ENCODE measurements around the gene RPS19. TPM values are rescaled to one million over a fixed set of nuclear protein-coding genes. Genes with fewer than 3 reads are reported as not detected.

Gene RPS19
- total RNA-seq, 1 experiment from 2014 or later: 1,830 TPM

DNA sequence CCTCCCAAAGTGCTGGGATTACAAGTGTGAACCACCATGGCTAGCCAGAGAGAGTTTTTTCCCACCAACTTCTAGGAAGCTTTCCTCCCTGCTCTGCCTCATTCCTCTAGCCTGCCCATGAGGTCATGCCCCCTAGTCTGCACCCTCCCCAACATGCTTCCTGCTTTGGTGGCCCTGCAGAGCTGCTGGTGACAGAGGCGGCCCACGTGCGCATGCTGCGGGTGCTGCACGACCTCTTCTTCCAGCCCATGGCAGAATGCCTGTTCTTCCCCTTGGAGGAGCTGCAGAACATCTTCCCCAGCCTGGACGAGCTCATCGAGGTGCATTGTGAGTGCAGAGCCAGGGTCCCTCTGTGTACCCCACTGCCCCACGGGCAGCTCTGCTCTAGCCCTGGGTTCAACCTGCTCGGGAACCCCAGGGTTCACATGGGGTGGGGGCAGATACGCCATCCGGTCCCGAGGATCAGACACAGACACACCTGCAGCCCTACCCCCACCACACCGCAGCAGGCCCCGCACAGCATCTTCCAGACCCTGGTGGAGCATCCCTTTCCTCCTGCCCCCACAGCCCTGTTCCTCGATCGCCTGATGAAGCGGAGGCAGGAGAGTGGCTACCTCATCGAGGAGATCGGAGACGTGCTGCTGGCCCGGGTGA, 41.8 kb downstream of the RPS19 start:
- no peaks in the 10 kb centered on the region for H3K9me2 ChIP-seq (replicated peaks; ENCODE audit: low read length)
- BruUV-seq (replicated peaks): no TSS peak
- no peak overlapping the region for H3K4me3 ChIP-seq (ENCODE audit: low read length)
- peaks cover 18% of the 10 kb centered on the region for H3K4me1 ChIP-seq (ENCODE audit: insufficient read depth, low read length)
- TF ChIP-seq CTCF (conservative IDR thresholded peaks at IDR 0.05; ENCODE audit: low read depth, low read length): no peak
- TF ChIP-seq EZH2phosphoT487 (IDR thresholded peaks at IDR 0.05; ENCODE audit: borderline replicate concordance, low read length): no peak
- no peak for TF ChIP-seq EZH2 (IDR thresholded peaks at IDR 0.05; ENCODE audit: low read length, unreplicated experiment)
- H3K27ac ChIP-seq (ENCODE audit: low read length): no peak overlapping the region
- H3F3A ChIP-seq (ENCODE audit: low read length, unreplicated experiment): no peaks in the 10 kb centered on the region
- no peak overlapping the region for H3K9ac ChIP-seq (ENCODE audit: low read length)
- intact Hi-C loops (cut with micrococcal nuclease): no loop called here
- H3K27me3 ChIP-seq (ENCODE audit: low read length): no peaks in the 10 kb centered on the region
- no peaks in the 10 kb centered on the region for H3K79me2 ChIP-seq (ENCODE audit: low read length)
- H3K36me3 ChIP-seq (ENCODE audit: low read depth, low read length): peaks cover 24% of the 10 kb centered on the region; the same call in 1 of the 2 replicates
- H3K4me2 ChIP-seq (ENCODE audit: low read length): no peak overlapping the region
- H2AFZ ChIP-seq (ENCODE audit: low read length): no peak overlapping the region
- POLR2A ChIA-PET (ENCODE audit: unreplicated experiment): no interaction called here
- CTCF ChIA-PET: interaction anchor here (0.6 kb wide), 1 partner anchor 64 kb away, joined by 6 read pairs; no protein-coding TSS in a partner anchor
- no peaks in the 10 kb centered on the region for H4K20me1 ChIP-seq (ENCODE audit: low read length)
- no peak for ATAC-seq
- DNase-seq: no peak
- H3K9me3 ChIP-seq (ENCODE audit: low read length): no peaks in the 10 kb centered on the region

DNA sequence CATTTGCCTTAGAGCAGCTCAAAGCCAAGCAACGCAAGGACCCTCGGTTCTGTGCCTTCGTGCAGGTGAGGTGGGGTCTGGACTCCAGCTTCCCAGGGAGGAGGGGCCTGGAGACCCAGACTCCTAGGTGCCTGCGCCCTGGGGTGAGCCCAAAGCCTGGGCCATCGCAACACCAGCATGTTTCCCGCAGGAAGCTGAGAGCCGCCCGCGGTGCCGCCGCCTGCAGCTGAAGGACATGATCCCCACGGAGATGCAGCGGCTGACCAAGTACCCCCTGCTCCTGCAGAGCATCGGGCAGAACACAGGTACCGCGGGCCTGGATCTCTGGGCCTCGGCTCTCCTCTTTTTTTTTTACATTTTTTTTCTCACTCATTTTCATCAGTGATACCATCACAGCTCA, 42.5 kb downstream of the RPS19 start:
- Histone ChIP-seq H3K9ac (ENCODE audit: low read length) (no peak overlapping the region), H3K9me2 (replicated peaks; ENCODE audit: low read length) (no peaks in the 10 kb centered on the region), H2AFZ (ENCODE audit: low read length) (no peak overlapping the region), H3K9me3 (ENCODE audit: low read length) (no peaks in the 10 kb centered on the region), H3K79me2 (ENCODE audit: low read length) (no peaks in the 10 kb centered on the region), H4K20me1 (ENCODE audit: low read length) (no peaks in the 10 kb centered on the region), H3K4me3 (ENCODE audit: low read length) (no peak overlapping the region), H3K4me1 (ENCODE audit: insufficient read depth, low read length) (peaks cover 18% of the 10 kb centered on the region), H3K27me3 (ENCODE audit: low read length) (no peaks in the 10 kb centered on the region), H3F3A (ENCODE audit: low read length, unreplicated experiment) (no peaks in the 10 kb centered on the region), H3K27ac (ENCODE audit: low read length) (no peak overlapping the region), H3K36me3 (ENCODE audit: low read depth, low read length) (peaks cover 24% of the 10 kb centered on the region; the same call in 1 of the 2 replicates), H3K4me2 (ENCODE audit: low read length) (no peak overlapping the region)
- ATAC-seq (no peak), DNase-seq (no peak)
- no TSS peak for BruUV-seq (replicated peaks)
- ChIA-PET CTCF (no interaction called here), POLR2A (ENCODE audit: unreplicated experiment) (interaction anchor here (0.6 kb wide), 1 partner anchor 32 kb away, joined by 4 read pairs; no protein-coding TSS in a partner anchor)
- intact Hi-C loops (cut with micrococcal nuclease): no loop called here
- TF ChIP-seq EZH2 (IDR thresholded peaks at IDR 0.05; ENCODE audit: low read length, unreplicated experiment) (no peak), EZH2phosphoT487 (IDR thresholded peaks at IDR 0.05; ENCODE audit: borderline replicate concordance, low read length) (no peak), CTCF (conservative IDR thresholded peaks at IDR 0.05; ENCODE audit: low read depth, low read length) (no peak)

All from PC-3 (cell line).